Measurements from ENCODE around the gene FOXN3. TPM values are rescaled to one million over a fixed set of nuclear protein-coding genes. Genes with fewer than 3 reads are reported as not detected.

FOXN3 gene
- total RNA-seq, 1 experiment from 2014 or later, result 8.8 TPM

GRCh38 chr14:89388853-89389252, 28.2 kb downstream of the FOXN3 start:
- Histone ChIP-seq H3K27ac (ENCODE audit: low read length) (no peak overlapping the region), H3K4me1 (ENCODE audit: control insufficient read depth, insufficient read depth, low read length) (no peaks in the 10 kb centered on the region), H3K4me3 (ENCODE audit: low read depth in 2 of 2, low read length in 2 of 2) (no peak overlapping the region), H3K9me3 (ENCODE audit: control insufficient read depth, insufficient read depth, low read depth, low read length) (no peaks in the 10 kb centered on the region), H3K27me3 (ENCODE audit: control insufficient read depth, insufficient read depth, low read length) (no peaks in the 10 kb centered on the region), H3K36me3 (ENCODE audit: control insufficient read depth, insufficient read depth, low read length) (no peaks in the 10 kb centered on the region)
- DNase-seq (ENCODE audit: low read depth, low spot score) (no peak), ATAC-seq (no peak)
- no TSS peak for BruUV-seq (replicated peaks)
- TF ChIP-seq SIN3A (IDR thresholded peaks at IDR 0.05; ENCODE audit: borderline replicate concordance, insufficient read depth, low read depth, low read length), result no peak
- TF ChIP-seq TCF7L2 (IDR thresholded peaks at IDR 0.05; ENCODE audit: low read depth, low read length), result no peak
- TF ChIP-seq, protein P1, sequence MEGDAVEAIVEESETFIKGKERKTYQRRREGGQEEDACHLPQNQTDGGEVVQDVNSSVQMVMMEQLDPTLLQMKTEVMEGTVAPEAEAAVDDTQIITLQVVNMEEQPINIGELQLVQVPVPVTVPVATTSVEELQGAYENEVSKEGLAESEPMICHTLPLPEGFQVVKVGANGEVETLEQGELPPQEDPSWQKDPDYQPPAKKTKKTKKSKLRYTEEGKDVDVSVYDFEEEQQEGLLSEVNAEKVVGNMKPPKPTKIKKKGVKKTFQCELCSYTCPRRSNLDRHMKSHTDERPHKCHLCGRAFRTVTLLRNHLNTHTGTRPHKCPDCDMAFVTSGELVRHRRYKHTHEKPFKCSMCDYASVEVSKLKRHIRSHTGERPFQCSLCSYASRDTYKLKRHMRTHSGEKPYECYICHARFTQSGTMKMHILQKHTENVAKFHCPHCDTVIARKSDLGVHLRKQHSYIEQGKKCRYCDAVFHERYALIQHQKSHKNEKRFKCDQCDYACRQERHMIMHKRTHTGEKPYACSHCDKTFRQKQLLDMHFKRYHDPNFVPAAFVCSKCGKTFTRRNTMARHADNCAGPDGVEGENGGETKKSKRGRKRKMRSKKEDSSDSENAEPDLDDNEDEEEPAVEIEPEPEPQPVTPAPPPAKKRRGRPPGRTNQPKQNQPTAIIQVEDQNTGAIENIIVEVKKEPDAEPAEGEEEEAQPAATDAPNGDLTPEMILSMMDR (IDR thresholded peaks at IDR 0.05), result no peak
- TF ChIP-seq POLR2AphosphoS5 (IDR thresholded peaks at IDR 0.05; ENCODE audit: low read depth, low read length), result no peak
- no peak for TF ChIP-seq REST (IDR thresholded peaks at IDR 0.05; ENCODE audit: insufficient read depth in 1 of 2, low read depth in 2 of 2, low read length in 1 of 2)
- intact Hi-C loops (cut with micrococcal nuclease; ENCODE audit: unreplicated experiment), result no loop called here
- CTCF ChIA-PET, result no interaction called here
- in situ Hi-C loops (cut with HindIII; ENCODE audit: low pct_unique_long_range_greater_than_20kb, low sequenced_read_pairs), result no loop called here
- POLR2A ChIA-PET, result no interaction called here

GRCh38 chr14:89387922-89388685, 28.9 kb downstream of the FOXN3 start:
- DNase-seq (ENCODE audit: low read depth, low spot score), result no peak
- in situ Hi-C loops (cut with HindIII; ENCODE audit: low pct_unique_long_range_greater_than_20kb, low sequenced_read_pairs) (no loop called here), intact Hi-C loops (cut with micrococcal nuclease; ENCODE audit: unreplicated experiment) (no loop called here)
- H3K27me3 ChIP-seq (ENCODE audit: control insufficient read depth, insufficient read depth, low read length), result no peaks in the 10 kb centered on the region
- H3K27ac ChIP-seq (ENCODE audit: low read length), result no peak overlapping the region
- H3K4me3 ChIP-seq (ENCODE audit: low read depth in 2 of 2, low read length in 2 of 2), result no peak overlapping the region
- no peaks in the 10 kb centered on the region for H3K36me3 ChIP-seq (ENCODE audit: control insufficient read depth, insufficient read depth, low read length)
- TF ChIP-seq POLR2AphosphoS5 (IDR thresholded peaks at IDR 0.05; ENCODE audit: low read depth, low read length), result no peak
- TF ChIP-seq REST (IDR thresholded peaks at IDR 0.05; ENCODE audit: insufficient read depth in 1 of 2, low read depth in 2 of 2, low read length in 1 of 2), result no peak
- TF ChIP-seq TCF7L2 (IDR thresholded peaks at IDR 0.05; ENCODE audit: low read depth, low read length), result no peak
- no peak for TF ChIP-seq SIN3A (IDR thresholded peaks at IDR 0.05; ENCODE audit: borderline replicate concordance, insufficient read depth, low read depth, low read length)
- TF ChIP-seq, protein P1 (IDR thresholded peaks at IDR 0.05), result no peak
- no TSS peak for BruUV-seq (replicated peaks)
- ATAC-seq, result no peak
- POLR2A ChIA-PET, result no interaction called here
- CTCF ChIA-PET, result no interaction called here
- H3K4me1 ChIP-seq (ENCODE audit: control insufficient read depth, insufficient read depth, low read length), result no peaks in the 10 kb centered on the region
- H3K9me3 ChIP-seq (ENCODE audit: control insufficient read depth, insufficient read depth, low read depth, low read length), result no peaks in the 10 kb centered on the region
